ENCODE data around the gene NPPA.
"Not testable (repeated sequence)": the region's sequence is repeated elsewhere in the genome, so short reads cannot be mapped to it uniquely, and the experiment has no call there.

GRCh38 chr1:11894501-11894900 lies 46.9 kb upstream of the NPPA start:
- not testable (repeated sequence) for TF ChIP-seq KLF5 (IDR thresholded peaks at IDR 0.05; ENCODE audit: partially characterized antibody); EZH2 (IDR thresholded peaks at IDR 0.05; ENCODE audit: borderline replicate concordance, control insufficient read depth, low read depth, low read length); POLR2A (IDR thresholded peaks at IDR 0.05; ENCODE audit: low read depth, low read length); RAD21 (IDR thresholded peaks at IDR 0.05; ENCODE audit: insufficient read depth, low read depth, low read length); CTCF (IDR thresholded peaks at IDR 0.05 in 2 of 3, conservative IDR thresholded peaks at IDR 0.05 in 1 of 3; ENCODE audit: control insufficient read depth in 2 of 3, extremely low read depth in 1 of 3, insufficient read depth in 1 of 3, low read depth in 3 of 3, low read length in 3 of 3); E2F8 (IDR thresholded peaks at IDR 0.05; ENCODE audit: low read depth, partially characterized antibody); TAF1 (IDR thresholded peaks at IDR 0.05; ENCODE audit: borderline replicate concordance, low read depth, low read length); CHD2 (IDR thresholded peaks at IDR 0.05; ENCODE audit: borderline replicate concordance, low read depth, low read length); ETV6 (conservative IDR thresholded peaks at IDR 0.05 in 1 of 2, IDR thresholded peaks at IDR 0.05 in 1 of 2; ENCODE audit: borderline replicate concordance in 1 of 2, low read depth in 1 of 2); REST (IDR thresholded peaks at IDR 0.05; ENCODE audit: low read depth, low read length); EP300 (IDR thresholded peaks at IDR 0.05; ENCODE audit: borderline replicate concordance in 1 of 2, control insufficient read depth in 1 of 2, low read depth in 2 of 2, low read length in 2 of 2); POLR2AphosphoS5 (IDR thresholded peaks at IDR 0.05; ENCODE audit: low read length)

Measured in GM12878 (cell line).